ENCODE measurements around the gene USP15.

Gene USP15

GRCh38 chr12:62258231-62258630 lies 2.0 kb upstream of the USP15 start:
- DNase-seq (ENCODE audit: low read depth, low spot score) = no peak

DNA sequence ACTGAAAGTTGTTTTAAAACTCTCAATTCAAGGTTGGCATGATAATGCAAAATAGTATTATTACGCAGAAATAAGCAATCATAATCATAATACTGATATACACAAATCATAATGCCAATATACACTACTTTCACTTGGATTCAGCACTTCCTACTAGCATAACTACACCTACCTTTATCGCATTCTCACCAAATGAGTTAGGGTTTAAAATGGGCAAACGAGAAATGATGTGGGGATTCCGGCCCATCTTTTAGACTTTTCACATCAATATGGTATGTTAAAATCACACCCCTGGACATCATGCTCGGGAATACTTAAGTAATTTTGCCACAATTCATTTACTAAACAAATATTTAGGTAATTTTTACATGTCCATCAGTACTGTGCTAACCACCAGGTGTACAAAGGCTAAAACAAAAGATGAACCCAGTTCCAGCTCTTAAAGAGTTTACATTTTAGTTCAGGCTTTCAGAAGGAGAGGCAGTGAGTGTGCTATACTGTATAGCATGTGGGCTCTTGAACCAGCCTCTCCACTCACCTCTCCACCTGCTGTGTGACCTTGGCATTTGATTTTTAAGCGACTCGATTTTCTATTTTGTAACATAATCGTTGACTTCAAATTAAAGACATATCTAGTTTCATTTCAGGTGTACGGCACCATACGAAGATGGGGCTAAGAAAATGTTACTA lies 1.1 kb upstream of the USP15 start:
- no peak for DNase-seq (ENCODE audit: low read depth, low spot score)

DNA sequence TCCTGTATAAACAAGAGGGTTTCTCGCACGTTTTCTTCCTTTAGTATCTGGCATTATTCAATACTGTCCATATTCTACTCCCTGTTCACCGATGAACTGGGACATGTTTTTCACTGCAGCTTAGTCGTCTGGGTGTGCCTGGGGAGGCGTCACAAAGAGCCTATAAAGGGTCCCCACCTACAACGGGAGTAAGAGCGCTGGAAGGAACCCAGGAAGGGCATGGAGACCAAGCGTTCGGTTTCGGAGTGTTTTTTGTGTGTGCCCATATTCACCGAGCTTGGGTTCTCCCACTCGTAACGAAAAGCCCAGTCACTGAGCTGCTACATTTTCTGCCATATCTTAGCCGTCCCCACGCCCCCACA lies 592 bp upstream of the USP15 start:
- DNase-seq (ENCODE audit: low read depth, low spot score) = no peak

GRCh38 chr12:62260733-62261683 lies 804 bp downstream of the USP15 start:
- peak; percentile 44 for DNase-seq (ENCODE audit: low read depth, low spot score)

DNA sequence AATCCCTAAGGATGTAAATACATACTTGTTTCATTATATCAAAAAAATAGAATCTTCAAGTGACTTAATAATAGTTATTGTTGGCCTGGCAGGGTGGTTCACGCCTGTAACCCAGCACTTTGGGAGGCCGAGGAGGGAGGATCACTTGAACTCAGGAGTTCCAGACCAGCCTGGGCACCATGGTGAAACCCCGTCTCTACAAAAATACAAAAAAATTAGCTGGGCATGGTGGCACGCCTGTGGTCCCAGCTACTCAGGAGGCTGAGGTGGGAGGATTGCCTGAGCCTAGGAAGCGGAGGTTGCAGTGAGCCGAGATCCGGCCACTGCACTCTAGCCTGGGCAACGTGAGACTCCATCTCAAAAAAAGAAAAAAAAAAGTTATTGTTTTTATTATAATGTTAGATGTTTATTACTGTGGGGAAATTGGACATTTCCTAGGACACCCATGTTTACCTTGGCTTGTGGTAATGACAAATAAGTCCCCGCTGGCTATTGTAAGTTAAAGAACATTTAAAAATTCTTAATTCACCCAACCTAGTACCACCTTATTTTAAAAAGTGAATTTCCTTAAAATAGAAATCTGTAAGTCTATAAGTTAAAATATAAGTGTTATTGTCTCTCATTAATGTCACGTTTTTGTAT lies 1.8 kb downstream of the USP15 start:
- DNase-seq (ENCODE audit: low read depth, low spot score) = no peak

DNA sequence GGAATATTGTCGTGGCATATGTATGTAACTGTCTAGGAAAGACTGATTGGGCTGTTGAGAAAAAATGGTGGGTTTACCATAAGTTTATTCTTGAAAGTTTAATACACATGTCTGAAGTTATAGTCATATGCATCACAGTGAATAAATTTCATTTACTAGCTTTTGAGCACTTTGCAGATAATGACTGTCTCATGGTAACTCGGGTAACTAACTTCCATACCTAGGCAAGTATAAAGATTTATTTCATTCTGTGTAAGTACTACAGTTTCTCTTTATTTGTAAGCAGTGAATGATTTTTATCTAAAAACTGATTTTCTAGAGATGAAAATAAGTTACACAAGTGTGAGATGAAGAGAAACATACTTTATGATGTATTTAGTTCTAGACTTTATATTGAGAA lies 3.0 kb downstream of the USP15 start:
- DNase-seq (ENCODE audit: low read depth, low spot score) = no peak

DNA sequence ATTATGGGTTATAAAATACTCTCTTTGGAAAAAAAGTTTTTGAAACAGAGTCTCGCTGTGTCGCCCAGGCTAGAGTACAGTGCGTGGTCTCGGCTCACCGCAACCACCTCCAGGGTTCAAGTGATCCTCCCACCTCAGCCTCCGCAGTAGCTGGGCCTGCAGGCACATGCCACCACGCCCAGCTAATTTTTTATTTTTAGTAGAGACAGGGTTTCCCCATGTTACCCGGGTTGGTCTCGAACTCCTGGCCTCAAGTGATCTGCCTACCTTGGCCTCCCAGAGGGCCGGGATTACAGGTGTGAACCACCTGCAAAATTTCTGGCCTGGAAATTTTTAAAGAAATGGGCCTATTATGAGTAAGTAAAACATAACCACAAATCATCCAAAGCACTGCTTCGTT lies 3.8 kb downstream of the USP15 start:
- no peak for DNase-seq (ENCODE audit: low read depth, low spot score)

DNA sequence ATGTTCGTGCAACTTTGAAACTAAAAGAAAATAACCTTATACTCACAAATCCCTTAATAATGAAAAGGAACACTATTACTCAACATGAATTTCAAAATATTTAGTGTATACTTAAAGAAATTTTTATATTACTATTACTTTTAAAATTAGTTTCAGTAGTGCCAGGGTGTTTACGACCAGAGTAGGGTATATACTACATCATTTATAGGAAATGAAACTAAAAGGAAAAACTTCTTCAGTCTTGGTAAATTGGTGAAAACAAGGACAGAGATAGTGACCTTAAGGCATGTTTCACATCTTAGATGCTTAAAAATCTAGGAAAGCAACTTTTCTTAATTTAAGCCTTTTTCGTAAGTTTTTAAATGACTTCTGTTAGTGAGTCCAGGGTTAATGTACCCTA lies 4.5 kb downstream of the USP15 start:
- no peak for DNase-seq (ENCODE audit: low read depth, low spot score)

DNA sequence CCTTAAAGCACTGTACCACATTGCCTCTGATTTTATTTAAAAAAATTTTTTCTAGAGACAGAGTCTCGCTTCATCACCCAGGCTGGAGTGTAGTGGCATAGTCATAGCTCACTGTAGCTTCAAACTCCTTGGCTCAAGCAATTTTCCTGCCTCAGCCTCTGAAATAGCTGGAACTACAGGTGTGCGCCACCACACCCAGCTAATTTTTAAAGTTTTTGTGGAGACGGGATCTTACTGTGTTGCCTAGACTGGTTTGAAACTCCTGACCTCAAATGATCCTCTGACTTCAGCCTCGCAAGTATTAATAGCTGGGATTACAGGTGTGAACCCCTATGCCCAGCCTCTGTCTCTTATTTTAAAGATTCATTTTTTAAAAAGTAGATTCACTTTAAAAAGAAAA lies 5.3 kb downstream of the USP15 start:
- no peak for DNase-seq (ENCODE audit: low read depth, low spot score)

DNA sequence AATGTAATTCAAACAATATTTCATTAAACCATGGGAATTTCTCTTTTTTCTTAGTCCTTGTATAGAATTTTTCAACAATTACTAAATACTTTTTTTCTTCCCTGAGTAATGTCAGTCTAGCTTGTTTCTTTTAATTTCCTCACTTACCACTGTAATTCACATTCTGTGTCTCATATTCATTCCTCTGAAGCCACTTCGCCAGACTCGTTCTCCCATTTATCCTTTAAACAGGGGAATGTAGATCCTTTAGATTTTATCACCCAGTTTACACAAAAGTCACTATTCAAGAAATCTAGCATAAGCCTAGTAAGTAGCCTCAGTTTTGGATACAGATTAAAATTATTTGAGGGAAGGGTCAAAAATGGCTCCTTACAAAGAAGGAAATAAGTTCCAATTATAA lies 6.8 kb downstream of the USP15 start:
- no peak for DNase-seq (ENCODE audit: low read depth, low spot score)

DNA sequence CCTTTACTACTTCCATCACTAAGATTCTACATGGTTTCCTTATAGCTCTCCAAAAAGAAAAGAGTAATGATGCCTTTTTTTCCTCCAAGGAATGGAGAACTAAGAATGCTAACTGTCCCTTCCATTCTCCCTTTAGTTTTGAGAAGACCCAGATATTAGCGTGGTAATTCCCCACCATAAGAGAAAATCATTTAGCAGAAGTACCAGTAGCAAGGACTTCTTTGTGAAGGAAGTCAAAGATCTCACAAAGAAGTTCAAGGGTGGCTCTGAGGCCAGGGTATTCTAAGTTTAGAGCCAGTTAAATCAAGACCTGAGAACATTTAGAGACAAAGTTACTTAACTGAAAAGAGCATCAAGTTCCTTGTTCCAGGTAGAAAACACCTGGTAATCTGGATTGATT lies 7.3 kb downstream of the USP15 start:
- no peak for DNase-seq (ENCODE audit: low read depth, low spot score)

GRCh38 chr12:62268956-62269355 lies 8.8 kb downstream of the USP15 start:
- DNase-seq (ENCODE audit: low read depth, low spot score) = no peak

DNA sequence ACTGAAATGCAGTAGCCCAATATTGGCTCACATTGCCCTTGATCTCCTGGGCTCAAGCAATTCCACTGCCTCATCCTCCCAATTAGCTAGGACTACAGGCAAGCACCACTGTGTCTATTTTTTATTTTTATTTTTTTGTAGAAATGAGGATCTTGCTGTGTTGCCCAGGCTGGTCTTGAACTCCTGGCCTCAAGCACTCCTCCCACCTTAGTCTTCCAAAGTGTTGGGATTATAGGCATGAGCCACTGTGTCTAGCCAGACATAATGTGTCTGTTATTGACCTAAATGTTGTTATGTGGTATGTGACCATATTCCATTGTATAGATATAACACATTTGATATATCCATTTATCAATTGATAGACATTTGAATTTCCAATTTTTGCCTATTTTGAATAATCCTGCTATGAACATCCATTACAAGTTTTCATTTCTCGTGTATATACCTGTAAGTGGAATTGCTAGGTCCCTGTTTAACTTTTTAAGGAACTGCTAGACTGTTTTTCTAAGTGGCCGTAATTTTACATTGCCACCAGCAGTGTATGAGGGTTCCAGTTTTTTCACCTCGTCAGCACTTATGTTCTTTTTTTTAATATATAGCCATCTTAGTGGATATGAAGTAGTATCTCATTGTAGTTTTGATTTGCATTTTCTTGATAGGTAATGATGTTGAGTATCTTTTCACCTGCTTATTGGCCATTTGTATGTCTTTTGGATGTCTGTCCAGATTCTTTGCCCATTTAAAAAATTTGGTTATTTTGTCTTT lies 9.4 kb downstream of the USP15 start:
- DNase-seq (ENCODE audit: low read depth, low spot score) = no peak

DNA sequence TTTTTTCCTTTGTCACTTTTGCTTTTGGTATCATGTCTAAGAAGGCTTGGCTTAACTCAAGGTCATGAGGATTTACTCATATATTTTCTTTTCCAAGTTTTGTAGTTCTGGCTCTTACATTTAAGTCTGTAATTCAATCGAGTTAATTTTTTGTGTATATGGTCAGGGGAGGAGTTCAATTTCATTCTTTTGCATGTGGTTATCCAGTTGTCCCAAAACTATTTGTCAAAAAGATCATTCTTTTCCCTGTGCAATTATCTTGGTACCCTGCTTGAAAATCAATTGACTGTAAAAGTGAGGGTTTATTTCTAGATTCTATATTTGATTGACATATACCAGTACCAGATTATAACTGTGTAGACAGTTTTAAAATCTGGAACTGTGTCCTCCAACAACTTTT lies 10.2 kb downstream of the USP15 start:
- DNase-seq (ENCODE audit: low read depth, low spot score) = no peak

GRCh38 chr12:62270872-62271271 lies 10.7 kb downstream of the USP15 start:
- no peak for DNase-seq (ENCODE audit: low read depth, low spot score)

GRCh38 chr12:62272936-62273552 lies 12.8 kb downstream of the USP15 start:
- no peak for DNase-seq (ENCODE audit: low read depth, low spot score)

DNA sequence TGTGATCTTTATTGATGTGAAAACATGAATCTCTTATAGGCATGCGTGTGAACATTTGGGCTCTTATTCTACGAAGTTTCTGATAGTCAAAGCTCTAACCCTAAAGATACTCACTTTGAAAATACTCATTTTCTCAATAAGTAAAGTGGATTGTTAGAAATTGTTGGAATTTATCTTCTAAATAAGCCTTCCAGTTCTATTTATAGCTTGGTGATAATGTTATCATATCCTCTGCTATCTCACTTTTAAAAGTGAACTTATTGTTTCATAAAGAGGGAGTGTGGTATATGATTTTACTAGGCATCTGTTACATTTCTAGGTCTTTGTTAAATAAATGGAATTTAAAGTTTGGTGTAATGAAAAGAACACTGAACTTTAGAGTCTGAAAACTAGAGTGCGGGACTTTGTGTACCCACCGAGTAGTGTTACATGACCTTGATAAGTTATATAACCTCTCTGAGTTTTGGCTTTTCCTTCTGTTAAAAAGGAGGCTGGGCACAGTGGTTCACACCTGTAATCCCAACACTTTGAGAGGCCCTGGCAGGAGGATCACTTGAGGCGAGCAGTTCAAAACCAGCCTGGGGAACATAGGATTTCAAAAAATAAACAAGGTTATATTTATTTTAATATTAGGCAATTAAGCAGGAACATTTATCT lies 13.6 kb downstream of the USP15 start:
- no peak for DNase-seq (ENCODE audit: low read depth, low spot score)

DNA sequence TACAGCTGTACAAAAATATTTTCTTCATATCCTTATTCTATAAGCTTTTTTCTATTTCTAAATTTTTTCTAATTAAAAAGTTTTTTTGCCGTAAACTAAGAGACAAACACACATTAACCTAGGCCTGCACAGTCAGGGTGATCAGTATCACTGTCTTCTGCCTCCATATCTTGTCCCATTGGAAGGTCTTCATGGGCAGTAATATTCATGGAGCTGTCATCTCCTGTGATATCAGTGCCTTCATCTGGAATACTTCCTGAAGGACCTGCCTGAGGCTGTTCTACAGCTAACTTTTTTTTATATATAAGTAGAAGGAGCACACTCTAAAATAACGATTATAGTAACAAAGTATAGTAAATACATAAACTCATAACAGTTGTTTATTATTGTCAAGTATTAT lies 17.8 kb downstream of the USP15 start:
- DNase-seq (ENCODE audit: low read depth, low spot score) = no peak

DNA sequence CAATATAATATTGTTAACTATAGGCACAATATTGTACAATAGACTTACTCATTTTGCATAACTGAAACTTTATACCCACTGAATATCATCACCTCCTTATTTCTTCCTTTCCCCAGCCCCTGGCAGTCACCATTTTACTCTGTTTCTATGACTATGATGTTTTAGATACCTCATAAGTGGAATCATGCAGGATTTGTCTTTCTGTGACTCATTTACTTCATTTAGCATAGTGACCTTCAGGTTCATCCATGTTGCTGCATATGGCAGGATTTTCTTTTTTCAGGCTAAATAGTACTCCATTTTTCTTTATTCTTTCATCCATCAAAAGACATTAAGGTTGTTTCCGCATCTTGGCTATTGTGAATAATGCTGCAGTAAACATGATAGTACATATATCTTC lies 18.9 kb downstream of the USP15 start:
- DNase-seq (ENCODE audit: low read depth, low spot score) = no peak

DNA sequence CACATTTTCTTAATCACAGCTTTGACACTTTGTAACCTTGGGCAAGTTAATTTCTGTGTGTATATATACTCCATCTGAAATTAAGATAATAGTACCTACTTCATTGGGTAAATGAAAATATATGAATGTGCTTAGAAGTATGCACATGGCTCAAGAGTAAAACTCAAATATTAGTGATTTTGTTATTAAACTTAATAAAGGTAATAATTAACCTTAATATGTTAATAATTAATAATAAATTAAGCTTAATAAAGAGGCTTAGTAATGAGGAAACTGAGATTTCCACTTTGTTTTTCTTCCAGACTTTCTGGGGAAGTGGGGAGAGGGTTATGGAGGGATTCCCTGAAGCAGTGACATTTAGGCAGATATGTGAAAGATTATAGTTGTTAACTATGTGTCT lies 19.8 kb downstream of the USP15 start:
- DNase-seq (ENCODE audit: low read depth, low spot score) = no peak
